Activated gamma-delta T cell treated with Interleukin-2 at 50 U/mL for 16 hours (primary cell): ENCODE measurements around the gene ZCCHC7.

ENCODE experiments used
- DNase-seq: peaks from one replicate; pipeline ENCODE4 v3.0.0-alpha.2; 2020

ZCCHC7 gene

DNA sequence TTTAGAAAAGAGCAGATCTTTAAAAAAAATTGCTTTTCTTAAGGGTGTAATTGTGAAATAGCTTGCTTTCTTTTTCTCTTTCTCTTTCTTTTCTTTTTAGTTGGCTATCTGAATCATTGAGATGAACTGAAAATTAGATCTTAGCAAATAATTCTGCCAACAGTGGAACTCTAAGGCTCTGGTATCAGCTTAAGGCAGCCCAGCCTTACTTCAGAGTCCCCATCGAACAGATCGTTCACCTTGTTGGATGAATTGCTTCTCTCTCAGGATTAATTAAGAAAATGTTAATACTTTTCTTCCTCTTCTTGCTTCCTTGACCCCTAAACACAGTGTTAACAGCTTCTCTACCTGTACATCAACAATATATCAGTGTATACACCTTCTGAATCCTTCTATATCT is 92.1 kb downstream of the ZCCHC7 start:
- no peak for DNase-seq

DNA sequence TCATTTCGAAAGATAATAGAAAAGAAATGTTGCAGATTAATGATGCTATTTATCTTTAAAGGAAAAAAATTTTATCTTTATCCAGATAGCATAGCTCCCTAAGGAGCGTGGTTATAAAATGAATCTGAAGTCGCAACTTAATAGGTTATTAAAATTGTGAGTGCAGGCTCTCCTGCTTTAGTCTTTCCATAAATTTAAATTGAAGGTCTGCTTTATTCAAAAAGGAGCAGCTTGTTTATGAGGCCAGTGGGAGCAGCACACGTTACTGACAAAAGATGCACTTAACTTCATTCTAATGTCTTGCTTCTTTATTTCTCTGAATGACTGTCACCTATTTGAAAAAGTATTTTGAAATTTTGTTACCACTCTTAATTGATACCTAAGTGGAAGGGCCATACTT is 95.0 kb downstream of the ZCCHC7 start:
- DNase-seq, result no peak

DNA sequence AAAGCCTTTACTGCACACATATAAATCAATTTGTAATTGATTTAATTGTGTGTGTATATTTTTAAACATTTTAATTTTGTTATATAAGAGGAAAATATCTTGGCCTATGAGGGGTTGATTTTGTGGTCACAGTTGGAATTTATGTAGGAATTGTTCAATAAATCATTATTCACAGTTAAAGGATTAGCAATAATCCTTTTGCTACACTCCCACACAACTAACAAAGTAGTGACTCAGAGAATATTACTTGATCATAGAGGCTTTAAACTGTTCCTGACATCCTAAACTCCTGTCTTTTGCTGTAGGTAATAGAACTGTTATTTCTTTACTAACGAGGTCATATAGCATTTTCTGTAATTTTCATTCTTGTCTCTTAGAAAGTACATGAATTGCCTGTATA is 95.5 kb downstream of the ZCCHC7 start:
- no peak for DNase-seq

DNA sequence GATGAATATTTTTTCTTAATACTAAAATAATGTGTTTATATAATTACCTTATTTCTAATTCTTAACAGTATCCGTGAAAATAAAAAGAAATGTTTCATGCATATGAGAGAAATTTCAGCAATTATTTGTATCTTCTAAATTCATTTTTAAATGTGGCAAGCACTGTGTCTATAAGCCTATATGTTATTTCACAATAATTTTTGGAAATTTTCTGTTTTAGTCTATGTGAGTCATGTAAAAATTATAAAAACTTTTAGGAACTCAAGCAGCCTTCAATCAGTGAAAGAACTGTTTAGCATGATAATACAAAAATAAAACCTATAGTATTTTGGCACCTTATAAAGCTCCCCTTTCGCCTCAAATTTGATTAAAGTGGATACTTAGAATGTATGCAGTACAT is 96.8 kb downstream of the ZCCHC7 start:
- no peak for DNase-seq

DNA sequence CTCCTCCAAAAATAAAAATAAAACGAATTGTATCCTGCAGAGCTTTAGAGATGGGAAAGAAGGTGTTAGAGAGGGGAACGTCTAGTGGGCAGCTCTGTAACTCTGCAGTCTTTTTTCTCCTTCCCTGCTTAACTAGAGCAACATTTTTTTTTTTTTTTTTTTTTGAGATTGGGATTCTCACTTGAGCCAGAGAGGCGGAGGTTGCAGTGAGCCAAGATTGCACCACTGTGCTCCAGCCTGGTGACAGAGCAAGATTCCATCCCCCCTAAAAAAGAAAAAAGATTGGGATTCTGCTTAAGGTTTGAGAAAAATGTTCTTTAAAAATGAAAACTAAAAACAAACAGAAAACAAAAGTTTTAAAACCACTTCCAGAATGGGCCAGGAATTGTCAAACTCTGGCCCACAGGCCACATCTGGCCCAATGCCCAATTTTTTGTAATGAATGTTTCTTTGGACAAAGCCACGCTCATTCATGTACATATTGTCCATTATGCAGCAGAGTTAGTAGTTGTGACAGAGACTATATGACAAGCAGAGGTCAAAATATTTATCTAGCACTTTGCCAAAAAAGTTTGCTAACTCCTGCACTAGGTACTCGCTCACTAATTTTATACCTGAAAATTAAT is 98.5 kb downstream of the ZCCHC7 start:
- no peak for DNase-seq

DNA sequence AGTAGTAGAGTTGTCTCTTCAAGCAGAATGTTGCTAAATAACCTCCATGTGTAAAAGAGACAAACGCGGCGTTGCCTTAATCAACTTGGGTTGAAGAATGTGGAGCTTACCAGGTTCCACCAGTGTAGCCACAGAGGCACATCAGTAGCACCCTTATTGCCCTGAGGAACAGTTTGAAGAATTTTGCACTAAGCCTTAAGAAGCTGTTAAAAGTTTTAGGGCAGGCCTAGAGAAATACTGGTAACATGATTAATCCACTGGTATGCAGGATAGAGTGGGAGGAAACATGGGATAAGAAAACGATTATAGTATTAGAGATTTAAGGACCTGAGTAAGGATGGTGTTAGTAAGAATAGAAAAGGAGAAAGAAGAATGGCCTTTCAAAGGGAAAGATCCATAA is 100.6 kb downstream of the ZCCHC7 start:
- no peak for DNase-seq

DNA sequence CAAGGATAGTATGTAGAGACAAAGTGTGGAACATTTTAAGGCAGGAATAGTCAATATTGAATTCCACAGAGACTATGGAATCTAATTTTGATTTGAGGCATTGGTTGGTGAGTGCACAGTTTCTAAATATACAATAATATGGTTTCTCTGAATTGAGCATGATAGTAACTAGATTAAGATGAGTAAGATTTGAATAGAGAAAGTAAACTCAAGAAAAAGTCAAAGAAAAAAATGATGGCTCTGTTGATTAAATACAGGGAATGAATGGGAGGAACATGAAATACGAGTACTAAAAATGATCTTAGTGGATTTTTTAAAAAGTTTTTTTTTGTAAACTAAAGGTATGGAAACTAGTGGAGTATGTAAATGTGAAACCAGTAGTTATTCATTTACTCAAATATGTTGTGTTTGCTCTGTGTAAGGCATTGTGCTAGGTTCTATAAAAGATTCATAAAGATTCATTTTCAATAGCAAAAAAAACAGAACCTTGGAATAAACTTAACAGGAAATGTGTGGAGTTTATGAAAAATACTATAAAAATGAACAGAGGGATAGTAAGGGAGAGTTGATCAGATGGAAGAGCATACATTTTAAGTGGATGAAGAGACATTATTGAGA is 101.2 kb downstream of the ZCCHC7 start:
- DNase-seq, result no peak

DNA sequence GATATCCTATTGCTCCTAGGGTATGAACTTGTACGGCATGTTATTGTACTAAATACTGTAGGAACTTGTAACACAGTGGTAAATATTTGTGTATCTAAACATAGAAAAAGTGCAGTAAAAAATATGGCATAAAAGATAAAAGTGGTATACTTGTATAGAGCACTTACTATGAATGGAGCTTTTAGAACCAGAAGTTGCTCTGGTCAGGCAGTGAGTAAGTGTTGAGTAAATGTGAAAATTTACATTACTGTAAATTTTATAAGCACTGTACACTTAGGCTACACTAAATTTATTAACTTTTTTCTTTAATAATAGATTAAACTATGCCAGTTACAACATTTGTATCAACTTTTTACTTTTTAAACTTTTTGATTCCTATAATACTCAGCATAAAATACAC is 109.1 kb downstream of the ZCCHC7 start:
- no peak for DNase-seq

DNA sequence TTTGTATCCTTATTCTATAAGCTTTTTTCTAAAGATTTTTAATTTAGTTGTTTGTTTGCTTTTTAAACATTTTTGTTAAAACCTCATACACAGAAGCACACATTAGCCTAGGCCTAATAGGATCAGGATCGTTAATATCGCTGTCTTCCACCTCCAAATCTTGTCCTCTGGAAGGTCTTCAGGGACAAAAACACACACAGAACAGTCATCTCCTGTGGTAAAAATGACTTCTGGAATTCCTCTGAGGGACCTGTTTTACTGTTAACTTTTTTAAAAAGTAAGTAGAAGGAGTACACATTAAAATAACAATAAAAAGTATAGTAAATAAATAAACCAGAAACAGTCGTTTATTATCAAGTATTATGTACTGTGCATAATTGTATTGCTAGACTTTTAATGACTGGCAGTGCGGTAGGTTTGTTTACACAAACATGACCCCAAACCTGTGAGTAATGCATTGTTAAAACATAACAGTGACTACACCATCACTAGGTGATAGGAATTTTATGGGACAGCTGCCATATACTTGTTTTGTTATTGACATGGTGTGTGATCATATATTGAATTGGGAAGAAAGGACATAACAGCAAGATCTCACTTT is 109.6 kb downstream of the ZCCHC7 start:
- no peak for DNase-seq

DNA sequence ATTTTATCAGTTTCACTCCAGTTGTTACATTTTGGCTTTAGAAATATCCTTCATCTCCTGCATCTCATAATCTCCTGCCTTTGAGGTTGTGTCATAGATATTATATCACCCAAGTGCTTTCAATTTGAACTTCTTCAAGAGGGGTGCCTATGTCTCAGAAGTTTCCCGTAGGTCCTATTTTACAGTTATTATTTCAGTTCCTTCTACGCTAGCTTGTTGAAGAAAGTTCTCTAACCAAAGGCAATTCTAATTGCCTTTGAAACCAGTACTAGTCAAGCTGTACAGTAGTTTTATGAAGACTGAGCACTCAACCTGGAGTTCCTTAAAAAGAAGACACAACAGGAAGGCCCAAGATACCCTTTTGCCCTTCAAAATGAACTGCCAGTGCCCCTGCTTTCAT is 116.4 kb downstream of the ZCCHC7 start:
- no peak for DNase-seq

DNA sequence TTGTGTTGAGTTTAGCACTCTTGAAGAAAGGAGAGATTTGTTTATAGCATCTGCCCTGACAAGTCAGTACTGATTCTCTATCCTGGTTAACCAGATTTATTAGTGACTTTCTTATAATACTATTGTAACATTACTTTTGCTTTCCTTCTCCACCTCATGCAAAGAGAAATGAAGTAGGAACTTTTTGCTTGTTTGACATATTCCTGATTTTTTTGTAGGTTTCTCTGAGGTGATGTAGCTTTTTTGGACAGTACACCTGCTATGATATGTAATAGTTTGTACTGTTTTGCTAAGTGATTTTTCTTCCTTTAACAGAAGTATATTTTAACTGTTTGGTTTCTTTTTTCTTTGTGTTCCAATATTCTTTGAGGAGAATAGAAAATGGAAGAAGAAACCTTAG is 117.7 kb downstream of the ZCCHC7 start:
- no peak for DNase-seq

DNA sequence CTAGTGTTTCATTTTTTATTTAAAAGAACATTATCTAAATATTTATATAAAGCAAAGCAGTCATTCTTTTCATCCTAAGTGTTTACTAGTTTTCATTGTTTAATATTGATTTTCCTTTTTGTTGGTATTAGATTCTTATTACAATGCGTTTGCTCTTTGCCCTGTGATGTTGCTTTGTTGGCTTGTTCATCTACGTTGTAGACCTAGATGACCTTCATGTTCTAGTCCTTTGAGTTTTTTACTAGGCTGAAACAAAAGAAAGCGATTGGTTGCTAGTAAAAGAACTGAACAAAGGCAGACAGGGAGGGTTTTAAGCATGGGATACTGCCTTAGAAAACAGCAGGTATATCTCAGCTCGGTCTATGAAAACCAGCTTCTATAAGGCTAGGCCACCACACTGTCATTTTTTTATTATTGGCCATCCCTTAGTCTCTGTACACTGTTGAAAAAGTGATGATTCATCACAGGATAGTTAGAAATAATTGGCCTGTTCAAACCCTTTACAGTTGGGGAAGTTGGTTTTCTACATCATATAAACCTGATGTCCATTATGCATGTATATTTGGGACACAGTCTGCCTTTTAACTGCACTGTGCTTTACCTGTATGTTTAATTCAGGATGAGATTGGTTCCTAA is 119.0 kb downstream of the ZCCHC7 start:
- no peak for DNase-seq

DNA sequence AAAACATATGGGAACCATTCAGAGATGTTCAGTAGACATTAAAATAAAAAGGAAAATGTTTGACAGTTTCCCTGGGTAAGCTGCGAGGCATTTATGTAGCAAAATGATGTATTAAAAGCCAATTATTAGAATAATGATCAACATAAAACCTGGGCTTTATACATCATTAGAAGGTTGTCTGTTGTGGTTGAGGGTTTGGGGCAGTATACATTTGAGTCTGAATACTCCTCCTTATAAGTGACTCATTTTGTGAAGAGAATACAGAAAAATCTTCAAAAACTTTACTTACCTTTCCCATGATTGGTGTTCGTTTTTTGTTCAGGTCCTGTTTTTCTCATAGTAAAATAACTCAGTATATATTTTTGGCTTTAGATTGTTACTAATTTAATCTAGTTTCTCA is 119.5 kb downstream of the ZCCHC7 start:
- DNase-seq, result no peak

DNA sequence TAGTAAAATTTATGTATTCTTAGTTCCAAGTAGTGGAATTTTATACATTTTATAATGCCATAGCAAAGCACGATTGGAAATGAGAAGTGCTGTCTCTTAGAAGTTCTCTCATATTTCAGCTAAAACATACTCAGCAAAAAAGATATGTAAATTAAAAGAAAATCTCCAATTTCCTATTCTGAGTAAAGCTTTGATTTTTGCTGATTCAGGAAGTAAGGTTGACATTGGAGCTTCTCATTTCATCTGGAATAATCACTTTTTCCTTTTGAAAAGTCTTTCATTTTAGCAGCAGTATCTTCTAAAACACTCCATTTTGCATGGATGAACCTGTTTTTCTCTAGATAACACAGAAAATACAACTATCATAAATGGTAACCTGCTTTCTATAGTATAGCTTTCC is 121.0 kb downstream of the ZCCHC7 start:
- DNase-seq, result no peak

DNA sequence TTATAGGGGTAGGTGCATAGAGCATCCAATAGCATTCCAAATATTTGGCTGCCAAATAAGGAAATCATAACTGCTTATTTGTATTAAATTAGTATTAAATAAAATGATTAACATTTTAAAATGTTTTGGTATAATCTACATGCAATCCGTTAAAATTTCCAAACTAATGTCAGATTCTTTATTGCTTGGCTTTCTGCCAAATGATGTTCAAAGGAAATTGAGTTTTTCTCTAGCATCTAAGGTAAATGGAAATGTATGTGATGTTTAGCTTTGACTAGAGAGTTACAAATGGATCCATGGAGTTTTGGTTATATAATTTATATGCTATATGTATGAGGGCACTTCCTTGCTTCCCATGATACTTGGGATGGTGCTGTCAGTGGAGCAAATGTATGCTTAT is 121.7 kb downstream of the ZCCHC7 start:
- DNase-seq, result no peak

DNA sequence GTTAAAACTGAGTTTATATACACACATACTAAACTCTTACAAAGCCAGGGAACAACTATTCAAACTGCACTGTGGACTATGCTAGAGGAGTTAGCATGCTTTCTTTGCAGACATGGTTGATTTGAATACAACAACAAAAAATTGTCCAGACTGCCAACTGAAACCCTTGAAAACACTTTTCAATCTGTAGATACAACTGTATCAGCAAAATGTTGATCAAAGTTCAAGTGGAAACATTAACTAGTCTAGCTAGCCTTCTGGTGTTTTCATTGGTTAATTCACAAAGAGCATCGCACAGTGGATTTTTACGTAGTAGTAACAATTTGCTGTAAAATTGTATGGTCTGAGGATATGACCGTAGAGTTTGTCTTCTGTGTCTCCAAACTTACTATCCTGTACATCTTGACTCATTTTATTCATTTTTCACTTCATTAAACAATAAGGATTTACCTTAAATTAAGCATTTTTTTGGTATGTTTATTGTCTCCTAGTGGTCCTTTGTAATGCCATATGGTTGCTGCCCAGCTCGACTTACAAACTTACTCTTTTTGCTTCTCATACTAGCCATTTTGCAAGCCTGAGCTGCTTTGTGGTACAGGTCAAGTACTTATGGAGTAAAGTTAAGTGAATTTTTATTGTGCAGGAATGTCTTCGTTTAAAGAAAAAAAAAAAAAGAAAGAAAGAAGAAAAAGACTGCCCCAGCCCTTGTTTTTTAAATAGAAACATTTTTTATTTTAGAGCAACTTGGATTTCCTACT is 123.4 kb downstream of the ZCCHC7 start:
- DNase-seq, result no peak

DNA sequence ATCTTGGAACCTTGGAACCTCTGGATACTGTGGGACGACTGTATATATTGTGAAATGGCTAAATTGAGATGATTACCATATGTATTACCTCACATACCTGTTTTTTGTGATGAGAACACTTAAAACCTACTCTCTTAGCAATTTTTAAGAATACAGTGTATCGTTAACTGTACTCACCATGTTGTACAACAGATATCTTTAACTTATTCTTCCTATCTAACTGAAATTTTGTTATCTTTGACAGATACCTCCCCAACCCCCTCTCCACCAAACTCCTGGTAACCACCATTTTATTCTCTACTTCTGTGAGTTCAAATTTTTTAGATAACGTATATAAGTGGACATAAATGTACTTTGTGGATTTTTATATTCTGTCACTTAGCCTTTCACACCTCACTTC is 126.5 kb downstream of the ZCCHC7 start:
- DNase-seq, result no peak

DNA sequence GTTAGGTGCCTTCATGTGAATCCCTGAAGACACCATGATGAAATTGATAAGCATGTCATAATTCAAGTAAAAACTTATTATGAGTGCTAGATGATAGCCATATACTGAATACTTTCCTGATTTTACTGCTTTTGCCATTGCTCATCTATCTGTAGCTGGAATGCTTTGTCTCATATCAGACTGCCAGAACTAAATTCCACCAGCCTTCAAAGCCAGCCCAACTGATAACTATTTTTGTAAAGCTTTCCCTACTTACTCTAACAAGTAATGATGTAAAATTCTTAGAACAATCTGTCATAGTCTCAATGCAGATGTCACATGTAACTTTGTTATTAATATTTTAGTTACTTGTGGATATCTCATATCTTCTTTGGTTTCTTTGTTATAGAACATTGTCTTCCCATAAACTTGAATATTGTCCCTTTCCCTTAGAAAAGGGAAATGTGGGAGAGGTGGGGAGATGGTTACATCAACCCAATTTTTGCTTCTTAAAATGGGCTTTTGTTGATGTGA is 128.3 kb downstream of the ZCCHC7 start:
- DNase-seq, result no peak

DNA sequence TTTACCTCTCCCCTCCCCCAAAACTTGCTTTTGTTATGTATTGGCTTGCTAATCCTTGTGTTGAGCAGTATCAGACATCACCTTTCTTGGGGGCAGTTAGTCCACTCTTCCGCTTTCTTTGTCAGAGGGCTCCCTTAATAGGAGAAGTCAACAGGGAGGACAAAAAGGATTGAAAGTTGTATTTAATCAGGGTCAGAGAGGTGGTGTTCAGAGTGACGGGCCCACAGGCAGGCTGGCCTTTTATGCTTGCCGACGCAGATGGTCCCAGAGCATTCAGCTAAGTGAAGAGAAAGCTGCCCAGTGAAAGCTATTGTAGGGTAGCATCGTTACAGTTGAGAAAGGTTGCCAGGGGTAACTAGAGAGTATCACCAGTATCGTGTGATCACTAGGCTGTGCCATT is 131.1 kb downstream of the ZCCHC7 start:
- DNase-seq, result no peak

DNA sequence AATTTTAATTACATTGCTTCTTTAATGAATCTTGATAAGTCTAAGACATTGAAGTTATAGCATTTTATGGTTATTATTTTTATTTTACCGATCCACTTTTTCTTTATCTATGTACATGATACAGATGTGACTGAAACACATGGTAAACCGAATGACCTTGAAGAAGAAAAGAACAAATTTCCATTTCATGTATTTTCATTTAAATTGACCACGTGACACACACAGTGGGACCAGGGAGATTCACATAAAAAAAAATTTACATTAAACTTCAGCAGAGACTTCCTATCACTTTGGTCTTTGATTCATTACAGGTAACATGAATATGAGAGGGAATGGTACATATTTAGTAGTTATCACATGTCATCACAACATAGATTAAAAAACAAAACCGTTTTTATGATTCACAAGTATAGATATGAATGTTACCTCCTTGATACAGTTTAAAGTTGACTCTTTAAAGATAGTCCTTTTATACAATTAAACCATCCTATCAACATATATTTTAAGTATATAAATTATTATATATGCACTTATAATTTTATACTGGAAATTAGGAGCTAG is 133.1 kb downstream of the ZCCHC7 start:
- DNase-seq, result no peak

DNA sequence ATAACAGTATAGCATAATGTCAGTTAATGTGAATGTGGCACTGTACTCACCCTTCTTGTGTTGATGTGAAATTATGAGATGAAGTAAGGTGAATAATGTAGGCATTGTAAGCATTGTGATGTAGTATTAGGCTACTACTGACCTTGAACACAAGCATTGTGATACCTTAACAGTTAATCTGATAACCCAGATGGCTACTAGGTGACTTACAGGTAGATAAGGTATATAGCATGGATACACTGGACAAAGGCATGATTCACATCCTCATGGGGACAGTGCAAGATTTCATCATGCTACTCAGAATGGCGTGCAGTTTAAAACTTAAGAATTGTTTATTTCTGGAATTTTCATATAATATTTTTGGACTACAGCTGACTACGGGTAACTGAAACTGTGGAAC is 134.8 kb downstream of the ZCCHC7 start:
- no peak for DNase-seq

DNA sequence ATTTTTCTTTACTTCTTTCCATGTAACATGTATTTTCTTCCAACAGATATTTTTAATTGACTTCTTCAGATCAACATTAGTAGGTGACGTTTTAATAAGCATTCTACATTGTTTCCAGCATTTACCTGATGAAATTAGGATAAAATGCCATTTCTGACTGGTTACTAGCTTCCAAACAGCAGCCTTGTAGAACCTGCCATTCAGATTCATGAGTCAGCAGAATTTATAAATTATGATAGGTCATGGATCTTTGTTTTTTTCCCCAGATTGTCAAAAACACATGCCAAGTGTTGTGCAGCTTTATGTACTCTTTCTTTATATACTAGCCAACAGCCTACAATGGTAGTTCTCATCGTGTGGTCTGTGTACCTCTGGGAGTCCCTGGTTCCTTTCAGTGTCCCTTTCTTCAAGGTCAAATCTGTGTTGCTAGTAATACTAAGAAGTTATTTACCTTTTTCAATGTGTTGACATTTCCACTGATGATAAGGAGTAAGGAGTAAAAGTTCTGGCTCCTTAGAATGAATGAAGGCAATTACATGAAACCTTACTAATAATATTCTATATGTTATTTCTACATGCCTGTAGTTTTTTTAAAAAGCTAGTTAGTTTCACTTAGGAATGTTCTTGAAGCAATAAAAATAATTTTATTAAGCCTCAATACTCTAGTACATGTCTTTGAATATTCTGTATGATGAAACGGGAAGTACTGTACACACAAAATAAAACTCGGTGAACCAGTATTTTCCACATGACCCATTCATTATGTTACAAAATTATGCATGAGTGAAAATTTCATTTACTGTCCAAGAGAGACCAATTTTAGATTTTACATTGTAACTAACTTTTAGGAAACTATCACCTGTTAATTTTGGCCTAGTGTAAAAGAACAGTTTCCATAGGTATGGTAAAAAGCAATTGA is 135.8 kb downstream of the ZCCHC7 start:
- no peak for DNase-seq
